H1 (cell line): ENCODE results near the gene TAC4. TPM values are rescaled to one million over a fixed set of nuclear protein-coding genes. Genes with fewer than 3 reads are reported as not detected.

Experiments
- CTCF ChIA-PET: fragments of 300-600 bp; sonication (Branson Sonifier 250); formaldehyde crosslinking; loops from one replicate; lab custom pipeline; 2021; ENCODE audit not compliant: partially characterized antibody; lab: Charles Lee
- POLR2A ChIA-PET: fragments of 300-600 bp; sonication (Branson Sonifier 250); formaldehyde crosslinking; loops from one replicate; lab custom pipeline; 2021; ENCODE audit warnings: inconsistent platforms; ENCODE audit not compliant: partially characterized antibody; lab: Charles Lee
- DNase-seq, 2 experiments: peaks; one replicate each; pipeline versions ENCODE4 v3.0.0 to v3.0.0-alpha.2; 2010 to 2022; ENCODE audit warnings: low spot score in 2 of 2, low read depth in 1 of 2, mixed read lengths in 1 of 2
- FAIRE-seq: peaks from 2 replicates; lab custom pipeline; 2011; peaks lifted over from hg19 to GRCh38; lab: Jason Lieb, UNC
- H2AFZ ChIP-seq: 2 replicates; pipeline ENCODE4 v1.8.1; 2012; ENCODE audit warnings: low read length, inconsistent platforms
- H2AK5ac ChIP-seq: 2 replicates; pipeline ENCODE4 v1.6.1; 2013; ENCODE audit warnings: low read depth, low read length
- H2BK120ac ChIP-seq: replicated peaks from 2 replicates; pipeline ENCODE3; 2013; ENCODE audit warnings: low read depth, low read length, inconsistent platforms
- H2BK12ac ChIP-seq: 2 replicates; pipeline ENCODE4 v1.6.1; 2013; ENCODE audit warnings: low read depth, low read length
- H2BK15ac ChIP-seq: 2 replicates; pipeline ENCODE4 v1.6.1; 2013; ENCODE audit warnings: low read length
- H2BK20ac ChIP-seq: 2 replicates; pipeline ENCODE4 v1.6.1; 2013; ENCODE audit warnings: low read length
- H2BK5ac ChIP-seq: 2 replicates; pipeline ENCODE4 v1.6.1; 2013; ENCODE audit warnings: low read depth, low read length
- H3K14ac ChIP-seq: 2 replicates; pipeline ENCODE4 v1.6.1; 2013; ENCODE audit warnings: inconsistent platforms; ENCODE audit not compliant: insufficient read length
- H3K18ac ChIP-seq: 2 replicates; pipeline ENCODE4 v1.6.1; 2013; ENCODE audit warnings: low read length; ENCODE audit errors: extremely low read depth
- H3K23ac ChIP-seq: 2 replicates; pipeline ENCODE4 v1.6.1; 2013; ENCODE audit warnings: inconsistent platforms; ENCODE audit not compliant: insufficient read length
- H3K23me2 ChIP-seq: 2 replicates; pipeline ENCODE4 v1.6.1; 2013; ENCODE audit warnings: low read depth, low read length
- H3K27ac ChIP-seq: 2 replicates; pipeline ENCODE4 v1.6.1; 2011; ENCODE audit warnings: low read depth, low read length, inconsistent platforms
- H3K27me3 ChIP-seq, 4 experiments: replicated peaks in 1 of 4; 1 replicate in 1 of 4; 2 replicates in 3 of 4; pipeline versions ENCODE4 v1.6.1 to v1.8.1; 2011 to 2013; ENCODE audit warnings: low read length in 3 of 4, mild to moderate bottlenecking in 3 of 4, inconsistent platforms in 2 of 4, mixed read lengths in 2 of 4, moderate library complexity in 1 of 4; ENCODE audit not compliant: control insufficient read depth in 3 of 4, insufficient read depth in 3 of 4; ENCODE audit errors: extremely low read depth in 1 of 4
- H3K36me3 ChIP-seq, 4 experiments: 2 replicates each; pipeline versions ENCODE4 v1.6.1 to v1.8.1; 2011 to 2013; ENCODE audit warnings: mild to moderate bottlenecking in 4 of 4, low read length in 3 of 4, moderate library complexity in 2 of 4, control low read depth in 1 of 4, inconsistent platforms in 1 of 4; ENCODE audit not compliant: insufficient read depth in 4 of 4, control insufficient read depth in 2 of 4
- H3K4ac ChIP-seq: replicated peaks from 2 replicates; pipeline ENCODE3; 2013; ENCODE audit warnings: low read length, low read depth, mixed read lengths, inconsistent platforms; ENCODE audit not compliant: insufficient read length
- H3K4me1 ChIP-seq, 4 experiments: replicated peaks in 1 of 4; 1 replicate in 1 of 4; 2 replicates in 3 of 4; pipeline versions ENCODE4 v1.6.1 to v1.8.1; 2011 to 2013; ENCODE audit warnings: low read length in 3 of 4, inconsistent platforms in 2 of 4, mixed read lengths in 1 of 4; ENCODE audit not compliant: insufficient read depth in 4 of 4, control insufficient read depth in 3 of 4
- H3K4me2 ChIP-seq, 2 experiments: 2 replicates each; pipeline versions ENCODE4 v1.6.1 to v1.8.1; 2011 to 2013; ENCODE audit warnings: low read depth in 2 of 2, low read length in 2 of 2, control low read depth in 1 of 2, inconsistent platforms in 1 of 2, mild to moderate bottlenecking in 1 of 2; ENCODE audit not compliant: insufficient read depth in 1 of 2
- H3K4me3 ChIP-seq, 4 experiments: fragments of 200-600, 300-600 bp in 1 of 4; sonication (generic), shearing (Covaris generic), sonication (Bioruptor Twin) in 1 of 4; 2 replicates each; pipeline versions ENCODE4 v1.5.1 to v1.8.1; 2011 to 2016; ENCODE audit warnings: low read length in 4 of 4, low read depth in 3 of 4, control low read depth in 2 of 4, inconsistent platforms in 2 of 4, mild to moderate bottlenecking in 2 of 4, mixed read lengths in 1 of 4, moderate library complexity in 1 of 4; ENCODE audit not compliant: insufficient read depth in 2 of 4; ENCODE audit errors: extremely low read depth in 1 of 4
- H3K56ac ChIP-seq: replicated peaks from 2 replicates; pipeline ENCODE3; 2013; ENCODE audit warnings: low read depth, mild to moderate bottlenecking, mixed read lengths, low read length, inconsistent platforms; ENCODE audit not compliant: insufficient read length
- H3K79me1 ChIP-seq: 2 replicates; pipeline ENCODE4 v1.6.1; 2013; ENCODE audit warnings: low read depth, low read length, control low read depth
- H3K79me2 ChIP-seq, 2 experiments: 2 replicates each; pipeline versions ENCODE4 v1.6.1 to v1.8.1; 2012 to 2013; ENCODE audit warnings: low read length in 2 of 2, mild to moderate bottlenecking in 2 of 2, inconsistent platforms in 1 of 2; ENCODE audit not compliant: insufficient read depth in 2 of 2, control insufficient read depth in 1 of 2
- H3K9ac ChIP-seq, 4 experiments: replicated peaks in 1 of 4; 1 replicate in 1 of 4; 2 replicates in 3 of 4; pipeline versions ENCODE4 v1.6.1 to v1.8.1; 2011 to 2013; ENCODE audit warnings: low read depth in 3 of 4, low read length in 3 of 4, control low read depth in 2 of 4, mild to moderate bottlenecking in 2 of 4, moderate library complexity in 2 of 4, inconsistent platforms in 1 of 4; ENCODE audit errors: extremely low read depth in 1 of 4
- H3K9me3 ChIP-seq, 2 experiments: 2 replicates each; pipeline versions ENCODE4 v1.6.1 to v1.8.1; 2012 to 2013; ENCODE audit warnings: mild to moderate bottlenecking in 2 of 2, moderate library complexity in 2 of 2, control low read depth in 1 of 2, inconsistent platforms in 1 of 2, low read depth in 1 of 2, low read length in 1 of 2, mixed read lengths in 1 of 2; ENCODE audit not compliant: insufficient read depth in 2 of 2
- H4K20me1 ChIP-seq, 2 experiments: replicated peaks in 1 of 2; 2 replicates each; pipeline versions ENCODE3 to v1.8.1; 2011 to 2013; ENCODE audit warnings: inconsistent platforms in 2 of 2, low read length in 2 of 2, mild to moderate bottlenecking in 1 of 2; ENCODE audit not compliant: insufficient read depth in 2 of 2, control insufficient read depth in 1 of 2
- H4K5ac ChIP-seq: 2 replicates; pipeline ENCODE4 v1.6.1; 2013; ENCODE audit warnings: low read length, low read depth, mixed read lengths, inconsistent platforms; ENCODE audit not compliant: insufficient read length
- H4K8ac ChIP-seq: 2 replicates; pipeline ENCODE4 v1.8.0; 2013; ENCODE audit warnings: mild to moderate bottlenecking, moderate library complexity, low read length, inconsistent platforms; ENCODE audit not compliant: insufficient read depth; ENCODE audit errors: extremely low read depth
- H4K91ac ChIP-seq: replicated peaks from 2 replicates; pipeline ENCODE3; 2013; ENCODE audit warnings: low read length, mixed read lengths, inconsistent platforms; ENCODE audit not compliant: insufficient read length
- CREB1 ChIP-seq: IDR thresholded peaks from 2 replicates; pipeline ENCODE4 v1.6.1; 2012; ENCODE audit warnings: inconsistent platforms
- POLR2A ChIP-seq, 2 experiments: IDR thresholded peaks; 1 replicate in 1 of 2; 2 replicates in 1 of 2; pipeline ENCODE4 v1.6.1; 2011; ENCODE audit warnings: low read depth in 2 of 2, low read length in 2 of 2, mild to moderate bottlenecking in 2 of 2; ENCODE audit errors: control extremely low read depth in 1 of 2
- WGBS, 2 experiments: shearing (Covaris generic) in 1 of 2; methylation state at CpG; one replicate each; pipeline versions ENCODE4 v1.1.6 to v1.1.7; 2013 to 2015; ENCODE audit warnings: low lambda C conversion rate in 2 of 2, mixed read lengths in 2 of 2, inconsistent platforms in 1 of 2, low coverage in 1 of 2, missing lambda C conversion rate in 1 of 2; ENCODE audit not compliant: insufficient replicate concordance in 2 of 2, insufficient coverage in 1 of 2, insufficient read length in 1 of 2; ENCODE audit errors: extremely low coverage in 1 of 2, missing lambda C conversion rate in 1 of 2; 5-methylcytosine and 5-hydroxymethylcytosine counted together
- polyA plus RNA-seq, 7 experiments: library from polyadenylated mRNA; depleted of rRNA in 3 of 7; stranded (reverse) in 5 of 7; unstranded in 2 of 7; fragments of >200 nt in 5 of 7; fragments of 200-250 nt in 2 of 7; gene quantifications; 1 replicate in 5 of 7; 2 replicates in 1 of 7; 4 replicates in 1 of 7; pipeline versions ENCODE4 v1.2.1 to v1.2.3, GENCODE V29; 2011 to 2013; ENCODE audit warnings: missing spikeins in 2 of 7, mixed read lengths in 2 of 7
- total RNA-seq: library from RNA; stranded (reverse); fragmentation: NEBNext Ultra II Directional; extraction: Animal tissue kit (Norgen Biotek cat#: 25700); gene quantifications from 2 replicates; pipeline ENCODE4 v1.2.1, GENCODE V29; 2021

The TAC4 gene
- total and polyA plus RNA-seq, 2 of the 8 experiments (the other 6 are each of a cell fraction or from before 2014, with no cell fraction given) = 0.15 TPM; not detected in 1

GRCh38 chr17:49832840-49833599, 14.8 kb downstream of the TAC4 start:
- 91% methylated on average over 7 of the region's 7 CpGs; no CpG with 5 or more reads in 1 of the 2 experiments for WGBS, 2 experiments
- peaks cover 2 to 34% (median 32%) of the 10 kb centered on the region in 4 experiments; a peak in 6 of 8 replicates for H3K36me3 ChIP-seq
- TF ChIP-seq POLR2A (IDR thresholded peaks at IDR 0.05; ENCODE audit: control extremely low read depth in 1 of 2, low read depth in 2 of 2, low read length in 2 of 2) (0 out of 3 replicates have a peak, but pooled peaks of 1 of the 2 experiments have one; percentile 4), CREB1 (no peak)
- H3K56ac ChIP-seq = no peak overlapping the region
- no peak overlapping the region for H2BK20ac ChIP-seq
- H3K4me2 ChIP-seq = no peak overlapping the region
- POLR2A ChIA-PET = interaction anchor here (1.0 to 1.7 kb wide), 6 partner anchors 9 to 69 kb away, joined by 3 to 5 read pairs (median 4); partner anchors contain the start of genes FAM117A and TAC4
- no peaks in the 10 kb centered on the region for H3K23me2 ChIP-seq
- H3K4ac ChIP-seq = no peak overlapping the region
- H2BK5ac ChIP-seq = no peak overlapping the region
- no peak overlapping the region for H3K27ac ChIP-seq
- no peak overlapping the region for H3K14ac ChIP-seq
- no peaks in the 10 kb centered on the region for H3K27me3 ChIP-seq
- no peak overlapping the region for H3K18ac ChIP-seq
- no peaks in the 10 kb centered on the region for H3K79me1 ChIP-seq
- DNase-seq (no peak), FAIRE-seq (no peak)
- H4K5ac ChIP-seq = no peak overlapping the region
- CTCF ChIA-PET = interaction anchor here (0.6 to 2.0 kb wide), 6 partner anchors 8 to 114 kb away, joined by 3 to 8 read pairs (median 3); no protein-coding TSS in a partner anchor
- no peak overlapping the region for H3K23ac ChIP-seq
- peaks cover 0 to 5% of the 10 kb centered on the region in 2 experiments for H4K20me1 ChIP-seq
- no peaks in the 10 kb centered on the region for H3K9me3 ChIP-seq
- H2BK12ac ChIP-seq = no peak overlapping the region
- no peaks in the 10 kb centered on the region for H3K79me2 ChIP-seq
- H3K9ac ChIP-seq = no peak overlapping the region
- H4K91ac ChIP-seq = no peak overlapping the region
- no peak overlapping the region for H2AK5ac ChIP-seq
- no peak overlapping the region for H2AFZ ChIP-seq
- H2BK15ac ChIP-seq = no peak overlapping the region
- no peak overlapping the region for H3K4me3 ChIP-seq
- no peak overlapping the region for H4K8ac ChIP-seq
- H3K4me1 ChIP-seq = no peaks in the 10 kb centered on the region
- no peak overlapping the region for H2BK120ac ChIP-seq
